ENCODE results near the gene SECTM1.

The SECTM1 gene

GRCh38 chr17:82298538-82299421, 34.8 kb downstream of the SECTM1 start:
- H3K4me1 ChIP-seq (ENCODE audit: control insufficient read depth, low read length) = peaks cover 39% of the 10 kb centered on the region

DNA sequence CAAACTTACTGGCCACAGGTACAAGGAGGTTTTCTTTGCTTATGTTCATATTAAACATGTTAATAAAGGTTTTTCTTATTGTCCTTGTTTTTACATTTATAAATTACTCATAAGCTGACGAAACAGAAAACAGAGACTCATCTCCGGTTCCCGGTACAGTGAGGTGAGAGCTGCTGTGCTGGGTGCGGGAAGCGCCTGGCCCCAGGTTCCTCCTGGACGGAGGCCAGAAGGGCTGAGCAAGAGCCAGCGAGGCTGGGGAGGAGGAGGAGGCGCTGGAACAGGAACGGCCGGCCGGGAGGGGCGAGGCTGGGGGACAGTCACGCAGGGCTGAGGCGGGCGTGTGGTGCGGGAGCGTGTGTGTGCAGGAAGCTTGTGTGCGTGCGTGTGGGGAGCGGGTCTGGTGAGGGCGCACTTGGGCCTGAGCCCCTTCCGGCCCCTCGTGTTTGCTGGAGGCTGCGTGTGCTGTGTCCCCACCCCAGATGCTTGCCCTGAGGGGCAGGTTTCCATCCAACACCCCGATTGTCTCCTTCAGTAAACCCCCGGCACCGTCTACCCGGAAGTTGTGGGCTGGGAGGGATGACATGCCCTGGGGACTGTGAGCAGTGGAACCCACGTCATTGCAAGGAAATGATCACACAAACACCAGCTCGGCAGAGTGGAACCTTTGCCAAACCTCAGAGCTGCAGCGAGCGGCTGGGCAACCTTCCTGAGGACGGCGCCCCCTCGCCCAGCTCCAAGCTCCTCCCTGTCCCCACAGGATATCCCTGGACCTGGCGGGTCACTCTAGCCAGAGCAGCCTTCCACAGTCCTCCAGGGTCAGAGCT, 35.6 kb downstream of the SECTM1 start:
- no peaks in the 10 kb centered on the region for H3K79me2 ChIP-seq (ENCODE audit: control insufficient read depth, low read length)
- peaks cover 22% of the 10 kb centered on the region for H3F3A ChIP-seq (ENCODE audit: control insufficient read depth, insufficient read depth)
- no peaks in the 10 kb centered on the region for H3K36me3 ChIP-seq (ENCODE audit: control insufficient read depth, low read length)
- no peaks in the 10 kb centered on the region for H4K20me1 ChIP-seq (ENCODE audit: control insufficient read depth, insufficient read depth, low read depth, low read length)
- H3K4me1 ChIP-seq (ENCODE audit: control insufficient read depth, low read length) = peaks cover 43% of the 10 kb centered on the region
- peaks cover 11% of the 10 kb centered on the region for H3K27me3 ChIP-seq (ENCODE audit: control insufficient read depth, low read length)
- H3K27ac ChIP-seq (ENCODE audit: low read depth, low read length) = peak overlapping the region; percentile 65
- no peak for TF ChIP-seq EZH2phosphoT487 (IDR thresholded peaks at IDR 0.05; ENCODE audit: borderline replicate concordance, low read length)
- TF ChIP-seq CTCF (IDR thresholded peaks at IDR 0.05; ENCODE audit: low read depth, low read length, poor library complexity, severe bottlenecking) = peak; percentile 19
- no peaks in the 10 kb centered on the region for H3K9me3 ChIP-seq (ENCODE audit: control insufficient read depth, insufficient read depth, low read length)
- H3K4me3 ChIP-seq (ENCODE audit: low read length) = peak overlapping the region; percentile 83
- H3K9me2 ChIP-seq (replicated peaks; ENCODE audit: control insufficient read depth, low read length) = no peaks in the 10 kb centered on the region
- H3K4me2 ChIP-seq (ENCODE audit: low read length) = peak overlapping the region; percentile 98

More at GRCh38 chr17:82298538-82299421, 34.8 kb downstream of the SECTM1 start:
- H3K27me3 ChIP-seq (ENCODE audit: control insufficient read depth, low read length) = peaks cover 18% of the 10 kb centered on the region
- H4K20me1 ChIP-seq (ENCODE audit: control insufficient read depth, insufficient read depth, low read depth, low read length) = no peaks in the 10 kb centered on the region
- peak overlapping the region; percentile 83 for H3K4me3 ChIP-seq (ENCODE audit: low read length)
- peak overlapping the region; percentile 98 for H3K4me2 ChIP-seq (ENCODE audit: low read length)
- TF ChIP-seq EZH2phosphoT487 (IDR thresholded peaks at IDR 0.05; ENCODE audit: borderline replicate concordance, low read length) (no peak), CTCF (IDR thresholded peaks at IDR 0.05; ENCODE audit: low read depth, low read length, poor library complexity, severe bottlenecking) (no peak)
- H3K79me2 ChIP-seq (ENCODE audit: control insufficient read depth, low read length) = no peaks in the 10 kb centered on the region
- H3K9me2 ChIP-seq (replicated peaks; ENCODE audit: control insufficient read depth, low read length) = no peaks in the 10 kb centered on the region
- peaks cover 20% of the 10 kb centered on the region for H3F3A ChIP-seq (ENCODE audit: control insufficient read depth, insufficient read depth)
- no peaks in the 10 kb centered on the region for H3K9me3 ChIP-seq (ENCODE audit: control insufficient read depth, insufficient read depth, low read length)
- H3K36me3 ChIP-seq (ENCODE audit: control insufficient read depth, low read length) = no peaks in the 10 kb centered on the region
- H3K27ac ChIP-seq (ENCODE audit: low read depth, low read length) = peak overlapping the region; percentile 65

DNA sequence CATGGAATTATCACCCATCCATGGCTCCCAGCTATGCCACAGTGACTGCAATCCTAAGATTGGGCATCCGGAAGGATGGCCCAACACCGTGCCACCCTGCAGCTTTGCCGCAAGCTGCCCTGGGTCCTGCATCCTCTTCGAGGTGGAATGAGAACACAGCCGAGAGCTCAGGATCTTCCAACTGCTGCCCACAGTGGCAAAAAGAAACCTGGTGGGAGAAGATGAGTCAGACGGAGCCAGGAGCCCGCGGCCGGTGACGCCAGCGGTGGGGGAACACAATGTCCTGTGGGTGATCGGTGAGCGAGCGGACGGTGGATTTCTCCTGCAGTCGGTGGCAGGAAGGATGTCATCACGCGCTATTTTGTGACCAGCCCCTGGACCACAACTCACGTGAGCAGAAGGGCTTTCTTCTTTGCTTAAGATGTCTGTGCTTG, 36.3 kb downstream of the SECTM1 start:
- H3K4me3 ChIP-seq (ENCODE audit: low read length) = peak overlapping the region; percentile 83
- no peaks in the 10 kb centered on the region for H3K9me3 ChIP-seq (ENCODE audit: control insufficient read depth, insufficient read depth, low read length)
- H3K36me3 ChIP-seq (ENCODE audit: control insufficient read depth, low read length) = no peaks in the 10 kb centered on the region
- peaks cover 22% of the 10 kb centered on the region for H3F3A ChIP-seq (ENCODE audit: control insufficient read depth, insufficient read depth)
- H3K27ac ChIP-seq (ENCODE audit: low read depth, low read length) = peak overlapping the region; percentile 65
- TF ChIP-seq EZH2phosphoT487 (IDR thresholded peaks at IDR 0.05; ENCODE audit: borderline replicate concordance, low read length) (no peak), CTCF (IDR thresholded peaks at IDR 0.05; ENCODE audit: low read depth, low read length, poor library complexity, severe bottlenecking) (no peak)
- H3K4me2 ChIP-seq (ENCODE audit: low read length) = peak overlapping the region; percentile 98
- no peaks in the 10 kb centered on the region for H4K20me1 ChIP-seq (ENCODE audit: control insufficient read depth, insufficient read depth, low read depth, low read length)
- H3K9me2 ChIP-seq (replicated peaks; ENCODE audit: control insufficient read depth, low read length) = no peaks in the 10 kb centered on the region
- peaks cover 43% of the 10 kb centered on the region for H3K4me1 ChIP-seq (ENCODE audit: control insufficient read depth, low read length)
- H3K27me3 ChIP-seq (ENCODE audit: control insufficient read depth, low read length) = peaks cover 5% of the 10 kb centered on the region
- peaks cover 1% of the 10 kb centered on the region for H3K79me2 ChIP-seq (ENCODE audit: control insufficient read depth, low read length)

All from DOHH2 (cell line).